Lower lobe of right lung (tissue), 2 donors: ENCODE data around the gene KLHL22. TPM values are rescaled to one million over a fixed set of nuclear protein-coding genes. Genes with fewer than 3 reads are reported as not detected.

Experiments used
- ATAC-seq, 2 donors: fragments of 200-7000 bp; cut with Tn5 transposase; one replicate each; pipeline ENCODE4 v1.9.1; 2020 to 2022; ENCODE audit warnings: mild to moderate bottlenecking in 2 of 2, moderate library complexity in 2 of 2
- DNase-seq: peaks from one replicate; pipeline ENCODE4 v3.0.0-alpha.2; 2020
- H3K27ac ChIP-seq: fragments of 200-600 bp; one replicate; pipeline ENCODE4 v1.8.0; 2022
- H3K27me3 ChIP-seq: fragments of 200-600 bp; one replicate; pipeline ENCODE4 v1.8.0; 2022; ENCODE audit warnings: low read depth
- H3K36me3 ChIP-seq: fragments of 200-600 bp; one replicate; pipeline ENCODE4 v1.8.0; 2022; ENCODE audit warnings: mild to moderate bottlenecking
- H3K4me1 ChIP-seq: fragments of 200-600 bp; one replicate; pipeline ENCODE4 v1.8.0; 2022
- H3K4me3 ChIP-seq: fragments of 200-600 bp; one replicate; pipeline ENCODE4 v1.8.0; 2022; ENCODE audit warnings: mild to moderate bottlenecking
- H3K9me3 ChIP-seq: fragments of 200-600 bp; one replicate; pipeline ENCODE4 v1.8.0; 2022
- intact Hi-C: fragments of 100-400 bp; cut with DNase I; formaldehyde crosslinking; loops from one replicate; pipeline ENCODE4 v1.11.0; 2022
- total RNA-seq: library from RNA; stranded (reverse); fragmentation: NEBNext Ultra II Directional; extraction: Animal tissue kit (Norgen Biotek cat#: 25700); gene quantifications from one replicate; pipeline ENCODE4 v1.2.1, GENCODE V29; 2021
- TF ChIP-seq, protein P1 (sequence below): fragments of 200-600 bp; IDR thresholded peaks from one replicate; pipeline ENCODE4 v1.8.0; 2022; ENCODE audit warnings: antibody characterized with exemption, mild to moderate bottlenecking
- donor health status: DM: no; HTN: yes; CAD: no; lungs with severe emphysema.

The KLHL22 gene
- total RNA-seq, 1 donor from 2014 or later, result 24.0 TPM

DNA sequence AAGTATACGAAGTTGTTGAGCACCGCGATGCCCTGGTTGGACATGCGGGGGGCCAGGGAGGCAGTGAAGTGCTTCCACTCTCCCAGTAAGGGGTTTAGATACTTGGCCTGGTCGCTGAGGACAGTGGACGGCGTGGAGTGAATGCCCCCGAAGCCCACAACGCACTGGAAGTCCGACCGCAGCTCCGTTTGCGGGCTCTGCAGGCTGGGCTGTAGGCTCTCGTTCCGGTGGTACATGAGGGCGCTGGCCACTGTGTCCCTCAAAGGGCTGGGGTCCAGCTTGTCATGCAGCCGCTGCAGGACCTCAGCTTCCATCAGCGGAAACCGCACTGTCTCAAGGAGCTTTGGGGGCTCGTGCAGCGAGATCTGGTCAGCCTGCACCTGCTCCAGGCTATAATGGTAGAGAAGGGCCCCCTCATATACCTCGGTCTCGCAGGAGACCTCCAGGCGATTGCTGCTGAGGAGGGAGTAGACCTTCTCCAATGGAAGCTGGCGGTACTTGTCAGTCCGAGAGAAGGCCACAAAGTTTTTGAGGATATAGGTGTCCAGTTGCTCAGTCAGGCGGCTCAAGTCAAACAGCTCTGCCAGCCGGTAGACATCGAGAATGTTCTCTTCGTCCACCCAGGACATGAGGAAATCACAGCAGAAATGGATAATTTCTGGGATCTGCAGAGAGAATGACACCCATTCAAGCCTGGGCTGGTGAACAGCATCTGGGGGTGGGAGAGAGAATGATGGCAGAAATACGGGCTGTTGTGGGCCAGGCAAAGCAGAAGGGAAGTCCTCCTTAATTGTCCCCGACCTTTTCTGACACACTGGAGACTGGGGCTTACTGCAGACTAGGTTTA lies 30.5 kb downstream of the KLHL22 start:
- intact Hi-C loops, result no loop called here
- ATAC-seq (no peak), DNase-seq (no peak)
- TF ChIP-seq, protein P1, sequence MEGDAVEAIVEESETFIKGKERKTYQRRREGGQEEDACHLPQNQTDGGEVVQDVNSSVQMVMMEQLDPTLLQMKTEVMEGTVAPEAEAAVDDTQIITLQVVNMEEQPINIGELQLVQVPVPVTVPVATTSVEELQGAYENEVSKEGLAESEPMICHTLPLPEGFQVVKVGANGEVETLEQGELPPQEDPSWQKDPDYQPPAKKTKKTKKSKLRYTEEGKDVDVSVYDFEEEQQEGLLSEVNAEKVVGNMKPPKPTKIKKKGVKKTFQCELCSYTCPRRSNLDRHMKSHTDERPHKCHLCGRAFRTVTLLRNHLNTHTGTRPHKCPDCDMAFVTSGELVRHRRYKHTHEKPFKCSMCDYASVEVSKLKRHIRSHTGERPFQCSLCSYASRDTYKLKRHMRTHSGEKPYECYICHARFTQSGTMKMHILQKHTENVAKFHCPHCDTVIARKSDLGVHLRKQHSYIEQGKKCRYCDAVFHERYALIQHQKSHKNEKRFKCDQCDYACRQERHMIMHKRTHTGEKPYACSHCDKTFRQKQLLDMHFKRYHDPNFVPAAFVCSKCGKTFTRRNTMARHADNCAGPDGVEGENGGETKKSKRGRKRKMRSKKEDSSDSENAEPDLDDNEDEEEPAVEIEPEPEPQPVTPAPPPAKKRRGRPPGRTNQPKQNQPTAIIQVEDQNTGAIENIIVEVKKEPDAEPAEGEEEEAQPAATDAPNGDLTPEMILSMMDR, result no peak
- Histone ChIP-seq H3K9me3 (no peaks in the 10 kb centered on the region), H3K4me3 (no peak overlapping the region), H3K36me3 (peaks cover 25% of the 10 kb centered on the region), H3K27ac (peak overlapping the region; percentile 47), H3K27me3 (no peaks in the 10 kb centered on the region), H3K4me1 (peaks cover 16% of the 10 kb centered on the region)

GRCh38 chr22:20464096-20464614 lies 31.4 kb downstream of the KLHL22 start:
- TF ChIP-seq, protein P1, result no peak
- DNase-seq (no peak), ATAC-seq (peak; percentile 10 to 13)
- no peaks in the 10 kb centered on the region for H3K27me3 ChIP-seq
- H3K27ac ChIP-seq, result peak overlapping the region; percentile 47
- intact Hi-C loops, result no loop called here
- H3K9me3 ChIP-seq, result no peaks in the 10 kb centered on the region
- H3K36me3 ChIP-seq, result peaks cover 33% of the 10 kb centered on the region
- no peak overlapping the region for H3K4me3 ChIP-seq
- peaks cover 16% of the 10 kb centered on the region for H3K4me1 ChIP-seq

DNA sequence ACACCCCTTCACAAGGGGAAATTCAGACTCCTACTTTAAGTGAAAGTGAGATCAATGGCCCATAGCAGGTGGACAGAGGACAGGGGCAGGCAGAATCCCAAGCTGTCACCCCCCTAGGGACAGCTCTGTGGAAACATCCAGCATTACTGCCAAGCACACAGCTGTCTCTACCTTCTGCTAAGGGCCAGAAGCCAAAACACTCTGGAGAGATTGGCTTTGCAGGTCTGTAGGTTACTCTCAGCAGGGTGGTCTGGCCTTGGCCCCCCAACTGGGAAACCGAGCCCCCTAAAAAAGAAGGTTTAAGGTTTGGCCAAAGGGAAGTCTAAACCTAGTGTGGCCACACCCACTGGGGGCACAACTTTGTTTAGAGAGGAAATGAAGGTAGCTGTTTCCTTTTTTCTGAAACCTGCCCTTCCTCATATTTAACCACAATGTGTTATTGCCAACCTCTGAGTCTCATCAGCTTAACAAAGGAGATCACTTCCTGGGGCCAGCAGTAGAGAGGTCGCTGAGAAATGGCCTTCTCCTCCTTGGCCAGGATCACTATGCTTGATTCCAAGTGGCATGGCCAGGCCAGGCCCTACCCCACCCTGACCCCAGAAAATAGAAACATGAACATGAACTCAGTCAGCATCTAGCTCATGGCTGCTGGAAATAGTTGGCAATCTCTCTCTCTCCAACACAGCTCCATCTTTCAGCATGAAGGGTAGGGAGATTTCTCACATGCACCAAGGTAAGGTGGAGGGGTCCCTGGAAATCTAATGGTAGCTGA lies 32.1 kb downstream of the KLHL22 start:
- Histone ChIP-seq H3K27me3 (no peaks in the 10 kb centered on the region), H3K9me3 (no peaks in the 10 kb centered on the region), H3K27ac (peak overlapping the region; percentile 47), H3K36me3 (peaks cover 33% of the 10 kb centered on the region), H3K4me3 (no peak overlapping the region), H3K4me1 (peaks cover 16% of the 10 kb centered on the region)
- DNase-seq, result no peak
- ATAC-seq, result peak; percentile 48 to 57
- intact Hi-C loops, result no loop called here
- TF ChIP-seq, protein P1, result no peak

GRCh38 chr22:20459862-20460261 lies 35.7 kb downstream of the KLHL22 start:
- TF ChIP-seq, protein P1, result no peak
- intact Hi-C loops, result loop anchor here (5.0 kb wide), 1 partner anchor 43 kb away; no protein-coding TSS in a partner anchor
- no peak for DNase-seq

DNA sequence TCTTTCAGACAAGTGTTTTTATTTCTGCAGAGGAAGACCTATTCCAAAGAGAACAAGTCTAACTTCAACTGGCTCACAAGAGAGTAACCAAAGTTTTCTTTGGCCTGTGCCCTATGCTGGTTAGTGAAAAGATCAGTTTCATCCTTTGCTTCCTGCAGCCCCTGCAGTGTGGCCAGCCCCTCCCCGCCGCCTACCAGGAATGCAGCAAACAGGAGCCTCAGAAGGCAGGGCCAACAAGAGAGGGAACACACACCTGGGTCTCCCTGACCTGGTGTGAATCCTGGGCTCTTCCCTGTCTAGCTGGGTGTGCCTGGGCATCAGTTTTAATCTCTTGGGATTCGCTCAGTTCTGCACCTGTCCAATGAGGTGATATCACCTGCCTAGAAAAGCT lies 36.4 kb downstream of the KLHL22 start:
- no peaks in the 10 kb centered on the region for H3K9me3 ChIP-seq
- H3K4me3 ChIP-seq, result no peak overlapping the region
- DNase-seq (no peak), ATAC-seq (no peak)
- H3K4me1 ChIP-seq, result peaks cover 24% of the 10 kb centered on the region
- H3K27me3 ChIP-seq, result no peaks in the 10 kb centered on the region
- peaks cover 31% of the 10 kb centered on the region for H3K36me3 ChIP-seq
- TF ChIP-seq, protein P1, result no peak
- no peak overlapping the region for H3K27ac ChIP-seq
- intact Hi-C loops, result loop anchor here (5.0 kb wide), 1 partner anchor 42 kb away; no protein-coding TSS in a partner anchor

More at GRCh38 chr22:20459862-20460261, 35.7 kb downstream of the KLHL22 start:
- Histone ChIP-seq H3K36me3 (peaks cover 39% of the 10 kb centered on the region), H3K4me1 (peaks cover 24% of the 10 kb centered on the region), H3K27ac (no peak overlapping the region), H3K4me3 (no peak overlapping the region), H3K27me3 (no peaks in the 10 kb centered on the region), H3K9me3 (no peaks in the 10 kb centered on the region)
- no peak for ATAC-seq
